Omental fat pad (tissue), 4 donors: ENCODE data around the gene CEP57L1. TPM values are rescaled to one million over a fixed set of nuclear protein-coding genes. Genes with fewer than 3 reads are reported as not detected.

Experiments
- ATAC-seq: fragments of 150-250 bp; one replicate; pipeline ENCODE4 v1.9.1; 2016; ENCODE audit warnings: mild to moderate bottlenecking, moderate library complexity; ENCODE audit not compliant: low FRiP score
- DNase-seq: peaks from one replicate; pipeline ENCODE4 v3.0.0-alpha.2; 2019; ENCODE audit warnings: low spot score
- small RNA-seq: library from RNA; depleted of rRNA; stranded (forward); fragments of <200 nt; gene quantifications from one replicate; pipeline ENCODE3, GENCODE V24; 2016
- total RNA-seq, 4 donors: library from RNA; depleted of rRNA; stranded (reverse); fragments of >200 nt; gene quantifications; one replicate each; pipeline ENCODE4 v1.1.0, GENCODE V29; 2016
- TF ChIP-seq, protein P1 (sequence below), 3 donors: fragments of 450-650 bp; IDR thresholded peaks; one replicate each; pipeline ENCODE4 v1.5.1; 2016 to 2017; ENCODE audit warnings: antibody characterized with exemption in 3 of 3, mild to moderate bottlenecking in 3 of 3, moderate library complexity in 2 of 3

Gene CEP57L1
- total RNA-seq, 4 donors from 2014 or later: 7.8 to 25.6 (median 19.6) TPM

DNA sequence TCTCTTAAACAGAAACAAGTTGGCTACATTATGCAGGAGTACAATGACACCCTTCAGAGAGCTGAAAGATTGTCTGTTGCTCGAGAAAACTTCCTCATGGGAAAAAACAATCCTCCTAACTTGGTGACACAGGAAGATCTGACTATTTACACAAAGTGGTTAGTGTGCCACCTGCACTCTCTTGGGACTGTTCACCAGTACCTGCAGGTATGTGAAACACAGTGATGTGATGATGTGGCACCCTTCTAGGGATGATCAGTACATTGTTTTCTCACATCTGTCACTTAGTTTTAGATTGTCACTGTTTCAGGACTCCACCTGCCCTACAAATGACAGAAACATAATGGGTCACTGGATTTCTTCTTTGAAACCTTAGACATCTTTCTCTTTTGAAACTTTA lies 101.8 kb downstream of the CEP57L1 start:
- ATAC-seq: no peak
- TF ChIP-seq, protein P1, sequence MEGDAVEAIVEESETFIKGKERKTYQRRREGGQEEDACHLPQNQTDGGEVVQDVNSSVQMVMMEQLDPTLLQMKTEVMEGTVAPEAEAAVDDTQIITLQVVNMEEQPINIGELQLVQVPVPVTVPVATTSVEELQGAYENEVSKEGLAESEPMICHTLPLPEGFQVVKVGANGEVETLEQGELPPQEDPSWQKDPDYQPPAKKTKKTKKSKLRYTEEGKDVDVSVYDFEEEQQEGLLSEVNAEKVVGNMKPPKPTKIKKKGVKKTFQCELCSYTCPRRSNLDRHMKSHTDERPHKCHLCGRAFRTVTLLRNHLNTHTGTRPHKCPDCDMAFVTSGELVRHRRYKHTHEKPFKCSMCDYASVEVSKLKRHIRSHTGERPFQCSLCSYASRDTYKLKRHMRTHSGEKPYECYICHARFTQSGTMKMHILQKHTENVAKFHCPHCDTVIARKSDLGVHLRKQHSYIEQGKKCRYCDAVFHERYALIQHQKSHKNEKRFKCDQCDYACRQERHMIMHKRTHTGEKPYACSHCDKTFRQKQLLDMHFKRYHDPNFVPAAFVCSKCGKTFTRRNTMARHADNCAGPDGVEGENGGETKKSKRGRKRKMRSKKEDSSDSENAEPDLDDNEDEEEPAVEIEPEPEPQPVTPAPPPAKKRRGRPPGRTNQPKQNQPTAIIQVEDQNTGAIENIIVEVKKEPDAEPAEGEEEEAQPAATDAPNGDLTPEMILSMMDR (IDR thresholded peaks at IDR 0.05): no peak
- DNase-seq: no peak

DNA sequence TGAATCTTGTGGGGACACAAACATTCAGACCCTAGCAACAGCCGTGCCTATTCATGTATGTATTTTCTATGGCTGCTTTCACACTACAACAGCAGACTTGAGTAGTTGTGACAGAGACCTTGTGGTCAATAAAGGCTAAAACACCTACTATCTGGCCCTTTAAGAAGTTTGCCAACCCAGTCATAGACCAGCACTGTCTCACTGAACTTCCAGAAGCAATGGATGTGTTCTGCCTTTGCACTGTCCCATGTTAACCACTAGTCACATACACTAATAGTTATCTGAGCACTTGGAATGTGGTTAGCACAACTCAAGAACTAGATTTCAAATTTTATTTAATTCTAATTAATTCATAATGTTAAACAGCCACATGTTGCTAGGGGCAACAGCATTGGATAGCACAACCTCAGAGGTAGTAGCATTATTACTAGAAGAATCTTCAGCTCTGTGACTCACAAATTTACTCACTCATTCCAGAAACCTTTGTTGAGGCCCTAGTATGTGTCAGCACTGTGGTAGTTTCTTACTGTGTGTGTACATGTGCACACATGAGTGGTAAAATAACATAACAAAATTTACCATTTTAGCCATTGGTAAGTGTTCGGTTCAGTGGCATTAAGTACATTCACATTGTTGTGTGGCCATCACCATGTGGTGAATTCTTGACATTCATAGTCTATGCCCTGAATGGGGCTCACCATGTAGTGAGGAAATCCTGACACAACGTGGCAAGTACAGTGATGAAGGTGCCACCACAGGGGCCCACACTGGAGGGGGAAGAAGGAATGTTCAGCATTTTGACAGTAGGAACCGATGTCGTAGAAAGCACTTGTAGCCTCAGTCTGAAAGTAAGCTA lies 107.3 kb downstream of the CEP57L1 start:
- ATAC-seq (no peak), DNase-seq (no peak)
- TF ChIP-seq, protein P1 (IDR thresholded peaks at IDR 0.05): no peak

DNA sequence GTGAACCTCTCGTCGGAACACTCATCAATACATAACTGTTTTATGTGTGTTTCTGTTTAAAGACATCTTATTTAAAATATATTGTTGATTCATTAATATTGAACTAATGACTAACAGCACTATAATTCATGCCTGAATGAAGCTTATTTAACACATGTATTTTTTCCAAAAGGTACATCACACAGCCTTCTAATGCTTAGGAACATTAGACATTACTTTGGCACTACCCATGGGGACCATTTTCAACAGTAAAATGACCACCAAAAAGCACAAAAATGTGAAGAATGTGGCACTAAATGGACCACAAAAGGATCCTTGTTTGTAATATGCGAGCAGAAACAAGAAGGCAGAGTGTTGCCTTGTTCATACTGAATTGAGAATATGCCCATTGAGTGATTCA lies 109.2 kb downstream of the CEP57L1 start:
- ATAC-seq: no peak
- TF ChIP-seq, protein P1 (IDR thresholded peaks at IDR 0.05): no peak

DNA sequence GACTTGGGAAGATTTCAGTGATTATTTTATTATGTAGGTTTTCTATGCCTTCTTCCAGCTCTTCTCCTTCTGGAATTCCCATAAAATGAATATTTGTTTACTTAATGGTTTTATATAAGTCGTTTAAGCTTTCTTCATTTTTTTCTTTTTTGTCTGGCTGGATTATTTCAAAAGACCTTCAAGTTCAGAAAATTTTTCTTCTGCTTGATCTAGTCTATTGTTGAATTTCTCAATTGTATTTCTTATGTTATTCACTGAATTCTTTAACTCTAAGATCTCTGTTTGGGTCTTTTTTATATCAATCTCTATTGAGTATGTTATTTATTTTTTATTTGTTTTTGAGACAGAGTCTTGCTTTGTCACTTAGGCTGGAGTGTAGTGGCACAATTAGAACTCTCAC lies 117.4 kb downstream of the CEP57L1 start:
- TF ChIP-seq, protein P1 (IDR thresholded peaks at IDR 0.05): no peak
- DNase-seq (no peak), ATAC-seq (no peak)

More for the DNA sequence above, 109.2 kb downstream of the CEP57L1 start:
- DNase-seq: no peak

Small RNAs within 50 kb of the gene (small RNA-seq; reads per million reads assigned to genes)
- not detected for gene RNU6-653P

Other genes with a start within 250 kb of the CEP57L1 start
- gene ARMC2, start 247.1 kb upstream of the CEP57L1 start, total RNA-seq: 10 to 100 TPM in 1 of 4 donors, 1 to 10 TPM in 3; 2.2 to 15.3 (median 7.8) TPM
- gene SESN1, start 661 bp upstream of the CEP57L1 start, total RNA-seq: 100 to 1,000 TPM in 1 of 4 donors, 10 to 100 TPM in 3; 54.2 to 117 (median 90.5) TPM